GM23248 (cell line): ENCODE data around the gene DPCD.

Experiments
- EZH2 ChIP-seq: fragments of 200-600 bp; sonication (generic); IDR thresholded peaks from 2 replicates; pipeline ENCODE4 v1.6.1; 2018; ENCODE audit warnings: antibody characterized with exemption, mild to moderate bottlenecking; ENCODE audit not compliant: insufficient read depth, poor library complexity, severe bottlenecking
- EZH2phosphoT487 ChIP-seq: fragments of 200-600 bp; sonication (generic); IDR thresholded peaks from 2 replicates; pipeline ENCODE4 v1.6.1; 2018; ENCODE audit warnings: antibody characterized with exemption, moderate library complexity, mild to moderate bottlenecking, low read depth; ENCODE audit not compliant: insufficient read depth

- TF ChIP-seq EZH2phosphoT487 (0 out of 2 replicates have a peak, but pooled peaks have one; percentile 21), EZH2 (peak; percentile 14)
These were observed 21.6 kb upstream of the DPCD start for GRCh38 chr10:101566333-101567164.
